Activated CD8-positive, alpha-beta memory T cell treated with anti-CD3 and anti-CD28 coated beads, Interleukin-2, amount 50 U/mL, for 24 hours (primary cell): ENCODE data around the gene HOXB1.

Source experiments
- DNase-seq: peaks from one replicate; pipeline ENCODE4 v3.0.0-alpha.2; 2020; ENCODE audit errors: extremely low read depth

The HOXB1 gene

DNA sequence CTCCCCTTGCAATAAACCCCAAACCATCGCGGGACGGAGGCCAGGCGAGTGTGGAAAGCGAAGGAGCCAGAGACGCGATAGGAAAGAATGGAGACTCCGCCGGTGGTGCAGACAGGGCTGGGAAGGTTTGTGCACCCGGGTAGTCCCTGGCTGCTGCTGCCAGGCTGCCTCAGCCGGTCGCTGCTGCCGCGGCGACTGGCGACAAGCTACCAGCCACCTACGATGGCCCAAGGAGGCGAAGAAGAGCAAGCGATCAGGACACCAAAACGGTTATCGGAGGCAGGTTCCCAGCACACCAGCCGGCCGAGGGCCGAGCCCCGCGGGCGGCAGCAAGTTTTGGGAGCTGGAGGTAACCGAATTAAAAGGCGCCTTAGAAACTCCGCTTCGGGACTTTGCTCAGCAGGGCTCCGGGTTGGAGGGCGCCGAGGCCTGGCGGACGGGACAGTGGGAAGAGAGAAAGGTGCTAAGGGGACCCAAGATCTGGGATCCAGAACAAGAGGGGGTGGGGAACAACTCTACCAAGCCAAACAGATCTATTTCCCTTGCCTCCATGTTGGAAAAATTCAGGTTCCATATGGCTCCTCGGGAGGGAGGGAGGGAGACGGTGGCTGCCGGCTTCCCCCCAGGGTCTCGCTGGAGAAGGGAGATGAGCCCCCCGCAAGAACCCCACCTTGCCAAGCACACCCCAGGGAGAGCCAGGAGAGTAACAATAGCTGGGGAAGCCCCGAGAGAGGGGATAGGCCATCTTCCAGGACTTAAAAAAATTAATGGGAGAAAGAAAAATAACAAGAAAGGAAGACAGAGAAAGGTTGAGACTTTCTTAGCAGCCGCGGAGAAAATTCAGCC is 23.8 kb upstream of the HOXB1 start:
- DNase-seq, result no peak

DNA sequence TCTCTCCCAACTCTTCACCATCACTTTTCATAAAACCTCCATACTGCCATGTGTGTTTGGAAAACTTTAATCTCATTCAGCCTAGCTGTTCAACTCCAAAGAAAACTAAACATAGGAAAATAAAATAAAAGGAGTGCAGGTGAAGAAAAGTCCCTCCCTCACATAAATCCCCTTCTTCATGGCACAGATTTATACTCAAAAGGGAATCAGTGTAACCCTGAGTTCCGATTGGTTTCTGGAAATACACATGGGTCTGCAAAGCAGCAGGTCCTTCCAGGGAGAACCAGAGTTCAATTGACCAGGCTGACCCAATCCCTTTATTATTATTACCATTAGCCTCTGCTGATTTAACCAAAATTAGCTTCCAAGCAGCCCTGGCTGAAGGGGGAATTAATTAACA is 23.0 kb upstream of the HOXB1 start:
- DNase-seq, result no peak

DNA sequence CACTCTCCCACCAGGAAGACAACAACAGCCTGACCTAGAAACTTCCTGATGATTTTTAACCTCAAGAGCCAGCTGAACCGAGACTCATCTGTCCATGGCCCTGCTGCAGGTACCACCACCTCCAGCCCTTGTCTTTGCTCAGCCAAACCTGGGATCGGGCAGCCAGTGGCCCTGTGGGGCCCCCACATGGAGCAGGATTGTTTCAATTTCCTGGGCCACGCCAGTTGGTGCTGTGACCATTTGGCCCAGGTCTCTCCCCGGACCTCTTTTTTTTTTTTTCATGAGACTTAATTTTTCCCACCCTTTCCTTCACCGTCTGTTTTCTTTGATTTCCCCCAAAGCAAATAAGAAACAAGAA is 22.4 kb upstream of the HOXB1 start:
- DNase-seq, result no peak

DNA sequence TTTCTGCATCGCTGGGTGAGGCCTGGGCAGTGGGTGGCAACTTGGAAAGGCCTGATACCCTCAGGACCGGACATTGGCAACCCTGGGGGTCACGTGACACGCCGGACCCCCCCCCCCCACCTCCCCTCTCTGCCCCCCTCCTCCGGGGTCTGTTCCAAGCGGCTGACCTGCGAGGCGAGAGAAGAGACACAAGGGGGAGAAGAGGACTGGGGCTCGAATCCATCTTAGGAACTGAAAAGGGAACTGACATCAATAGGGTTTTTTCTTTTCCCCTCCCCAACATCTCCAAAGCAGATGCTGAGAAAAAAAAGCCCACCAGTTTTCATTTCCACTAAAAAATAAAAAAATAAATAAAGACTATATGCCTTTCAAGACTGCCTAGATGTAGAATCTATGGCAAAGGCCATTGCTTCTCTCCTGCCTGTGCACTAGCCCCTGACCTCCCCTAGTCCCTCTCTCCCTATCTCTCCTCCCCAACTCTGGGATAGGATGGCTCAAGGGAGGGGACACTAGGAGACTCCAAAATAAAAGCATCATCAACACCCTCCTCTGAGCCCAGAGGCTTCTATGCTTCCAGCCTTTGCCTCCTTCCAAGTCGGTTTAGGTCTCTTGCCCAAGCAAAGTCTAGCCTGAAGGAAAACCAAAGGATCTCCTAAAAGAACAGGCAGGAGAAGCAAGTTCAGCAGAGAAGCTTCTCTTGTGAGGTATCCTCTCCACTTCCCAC is 21.8 kb upstream of the HOXB1 start:
- DNase-seq, result no peak

DNA sequence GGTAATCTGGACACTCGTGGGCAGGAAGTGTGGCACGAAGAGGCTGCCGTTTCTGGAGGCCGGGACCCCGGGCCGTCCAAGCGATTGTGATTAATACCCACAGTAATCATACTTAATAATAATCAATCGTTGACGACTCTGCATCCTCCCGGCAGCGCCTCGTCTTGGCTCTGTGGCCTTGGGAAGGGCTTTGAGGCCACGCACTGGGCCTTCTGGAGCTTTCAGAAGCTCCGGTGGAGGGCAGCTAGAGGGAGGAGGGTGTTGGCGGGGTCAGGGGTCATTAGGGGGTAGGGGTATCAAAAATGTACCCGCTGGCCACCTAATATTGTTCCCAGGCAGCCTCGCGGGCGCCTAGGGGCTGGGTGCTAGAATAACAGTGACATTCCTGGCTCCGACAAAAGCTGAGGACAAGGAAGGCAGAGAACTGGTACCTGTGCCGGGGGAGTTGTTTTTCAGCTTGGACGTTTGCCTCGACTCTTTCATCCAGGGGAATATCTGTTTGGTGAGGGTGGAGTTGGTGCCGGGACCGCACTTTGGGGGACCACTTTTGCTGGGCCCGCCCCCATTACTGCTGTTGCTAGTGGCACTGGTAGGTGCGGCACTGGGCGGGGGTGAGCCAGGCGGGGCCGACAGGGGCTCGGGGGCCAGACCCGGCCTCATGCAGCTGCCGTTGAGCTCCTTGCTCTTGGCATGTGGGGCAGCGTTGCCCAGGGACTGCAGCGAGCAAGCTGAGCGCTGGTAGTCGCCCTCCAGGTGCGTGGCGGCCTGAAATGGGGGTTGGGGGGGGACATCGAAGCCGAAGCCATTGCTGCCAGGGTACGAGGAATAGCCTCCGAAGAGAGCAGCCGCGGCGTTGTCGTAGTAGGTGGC is 21.0 kb upstream of the HOXB1 start:
- no peak for DNase-seq

DNA sequence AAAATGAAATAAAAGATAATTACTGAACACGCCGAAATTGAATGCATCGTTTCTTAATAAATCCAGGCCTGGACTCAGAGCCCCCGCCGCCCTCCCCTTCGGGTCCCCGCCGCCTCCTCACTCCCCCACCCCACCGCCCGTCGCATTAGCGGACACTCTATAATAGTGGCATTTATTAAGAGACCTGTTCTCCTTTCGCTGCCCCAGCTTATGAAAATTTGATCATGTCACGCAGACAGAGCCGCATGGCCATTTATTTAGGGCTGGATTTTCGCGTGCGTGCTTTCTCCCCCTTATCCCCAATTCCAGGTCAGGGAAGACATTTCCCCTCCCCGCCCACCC is 20.4 kb upstream of the HOXB1 start:
- DNase-seq, result no peak

DNA sequence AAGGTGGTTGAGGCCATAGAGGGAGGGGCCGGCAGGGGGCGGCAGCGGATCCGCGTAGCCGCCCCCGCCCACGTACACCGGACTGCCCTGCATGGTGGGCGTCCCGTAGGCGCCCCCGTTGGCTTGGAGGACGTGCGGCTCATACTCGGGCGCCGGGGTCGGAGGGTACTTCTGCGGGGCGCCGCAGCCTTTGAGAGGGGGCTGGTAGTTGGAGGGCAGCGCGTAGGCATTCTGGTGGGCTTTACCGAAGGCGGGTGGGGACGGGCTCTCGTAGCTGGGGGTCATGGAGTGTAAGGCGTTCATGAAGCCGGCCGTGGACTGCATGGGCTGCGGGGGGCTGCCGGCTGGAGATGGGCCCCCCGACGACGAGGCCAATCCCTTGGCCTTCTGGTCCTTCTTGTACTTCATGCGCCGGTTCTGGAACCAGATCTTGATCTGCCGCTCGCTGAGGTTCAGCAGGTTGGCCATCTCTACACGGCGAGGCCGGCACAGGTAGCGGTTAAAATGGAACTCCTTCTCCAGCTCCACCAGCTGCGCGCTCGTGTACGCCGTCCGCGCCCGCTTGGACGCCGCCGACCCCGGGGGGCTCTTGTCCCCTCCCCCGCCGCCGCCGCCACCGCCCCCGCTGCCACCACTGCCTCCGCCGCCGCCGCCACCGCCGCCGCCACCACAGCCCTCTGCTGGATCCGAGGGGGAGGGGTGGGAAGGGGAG is 19.8 kb upstream of the HOXB1 start:
- DNase-seq, result no peak

DNA sequence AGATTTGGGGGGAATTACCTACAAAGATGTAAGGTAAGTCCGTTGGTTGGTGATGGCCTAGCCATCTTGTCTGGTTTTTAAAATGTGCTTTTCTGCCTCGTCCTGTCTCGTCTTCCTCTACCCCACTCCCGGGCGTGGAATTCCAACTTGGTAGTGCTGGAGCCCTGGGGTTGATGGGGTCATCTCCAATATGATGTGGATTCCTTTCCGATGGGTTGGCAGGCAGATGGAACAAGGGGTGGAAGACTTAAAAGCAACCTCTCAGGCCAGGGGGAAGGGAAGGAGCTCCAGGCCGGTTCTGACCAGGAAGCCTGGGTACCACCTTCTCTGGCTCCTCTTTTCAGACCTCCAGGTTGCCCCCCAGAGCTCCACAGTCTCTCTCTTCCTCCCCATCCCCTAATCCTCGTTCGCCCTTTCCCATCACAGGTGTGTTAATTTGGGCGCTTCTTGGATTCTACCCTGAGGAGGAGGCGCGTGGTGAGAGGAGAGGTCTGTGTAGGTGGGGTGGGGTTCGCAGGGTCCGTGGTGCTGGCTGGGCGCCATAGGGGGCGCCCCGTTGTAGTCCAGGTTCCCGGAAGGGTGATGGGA is 19.2 kb upstream of the HOXB1 start:
- DNase-seq, result no peak

DNA sequence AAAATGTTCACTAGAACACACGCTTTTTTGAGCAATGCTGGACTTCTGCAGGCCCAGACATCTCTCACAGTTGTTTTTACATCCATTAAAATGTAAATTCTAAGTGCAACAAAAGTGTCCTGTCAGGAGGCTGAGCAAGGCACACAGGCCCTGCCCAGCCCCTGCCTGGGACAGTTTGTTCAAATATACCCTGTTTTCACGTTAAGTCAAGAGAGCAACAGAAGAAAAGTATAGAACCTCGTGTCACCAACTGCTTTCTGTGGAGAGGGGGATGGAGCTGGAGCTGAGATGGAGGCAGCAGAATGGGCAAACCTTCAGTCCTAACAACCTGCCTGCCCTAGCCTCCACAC is 18.4 kb upstream of the HOXB1 start:
- DNase-seq, result no peak

DNA sequence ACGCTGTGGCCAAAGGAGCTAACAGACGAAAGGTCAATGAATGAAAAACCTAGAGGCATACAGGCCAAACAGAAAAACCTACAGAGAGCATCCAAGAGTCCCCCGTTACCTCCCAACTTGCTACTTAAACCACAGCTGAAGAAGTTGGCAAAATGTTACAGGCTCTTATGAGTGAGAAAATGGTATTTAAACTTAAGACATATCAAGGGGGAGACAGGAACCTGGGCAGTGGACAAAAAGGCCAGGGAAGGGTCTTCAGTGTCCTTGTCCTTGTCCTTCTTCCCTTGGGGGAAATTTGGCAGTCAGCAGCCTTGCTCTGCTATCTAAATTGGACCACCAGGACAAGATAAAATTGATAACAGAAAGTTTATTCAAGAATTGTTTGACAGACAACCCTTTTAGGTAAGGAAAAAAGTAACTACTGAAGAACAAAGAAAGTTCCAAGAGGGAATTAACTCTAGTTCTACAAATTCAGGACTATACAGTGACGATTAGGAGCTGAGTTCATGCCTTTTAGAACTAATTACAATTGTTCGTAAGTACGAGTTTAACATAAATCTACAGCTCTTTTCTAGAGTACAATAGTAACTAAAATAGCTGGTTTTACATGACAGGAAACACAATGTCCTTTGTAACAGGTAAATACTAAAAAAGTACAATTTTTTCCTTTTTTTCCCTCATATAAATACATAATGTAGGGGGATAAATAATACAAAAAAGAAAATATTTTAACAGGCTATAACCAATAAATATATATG is 17.9 kb upstream of the HOXB1 start:
- no peak for DNase-seq

DNA sequence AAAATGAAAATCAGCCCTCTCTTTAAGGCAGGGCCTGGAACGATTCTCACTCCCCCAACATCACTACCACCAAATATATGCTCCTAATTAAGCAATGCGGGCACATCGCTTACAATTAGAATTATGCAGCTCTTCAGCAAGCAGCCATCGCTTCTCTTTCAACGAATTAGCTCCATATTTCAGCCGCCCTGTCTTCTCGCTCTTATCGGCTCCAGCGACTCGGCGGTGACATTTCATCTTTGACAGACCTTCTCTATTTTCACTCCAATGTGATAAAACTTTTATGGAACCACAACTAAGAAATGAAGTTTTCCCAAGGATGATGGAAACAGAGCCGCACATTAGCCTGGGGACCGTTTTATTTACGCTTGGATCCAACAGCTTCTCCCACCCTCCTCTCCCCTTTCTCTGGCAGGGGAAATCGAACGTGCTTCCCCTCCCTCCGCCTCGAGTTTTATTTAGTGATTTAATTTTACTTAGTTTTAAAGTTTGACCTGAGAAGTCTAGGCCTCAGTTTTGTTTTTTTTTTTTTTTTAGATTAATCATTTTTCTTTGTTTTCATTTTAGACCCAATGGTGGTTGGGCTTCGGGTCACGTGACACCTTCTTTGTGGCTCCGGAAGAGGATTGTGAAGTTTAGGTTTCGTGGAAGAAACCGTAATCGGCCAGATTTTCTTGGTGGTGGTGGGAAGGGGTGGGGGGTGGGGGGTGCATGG is 17.2 kb upstream of the HOXB1 start:
- DNase-seq, result no peak

DNA sequence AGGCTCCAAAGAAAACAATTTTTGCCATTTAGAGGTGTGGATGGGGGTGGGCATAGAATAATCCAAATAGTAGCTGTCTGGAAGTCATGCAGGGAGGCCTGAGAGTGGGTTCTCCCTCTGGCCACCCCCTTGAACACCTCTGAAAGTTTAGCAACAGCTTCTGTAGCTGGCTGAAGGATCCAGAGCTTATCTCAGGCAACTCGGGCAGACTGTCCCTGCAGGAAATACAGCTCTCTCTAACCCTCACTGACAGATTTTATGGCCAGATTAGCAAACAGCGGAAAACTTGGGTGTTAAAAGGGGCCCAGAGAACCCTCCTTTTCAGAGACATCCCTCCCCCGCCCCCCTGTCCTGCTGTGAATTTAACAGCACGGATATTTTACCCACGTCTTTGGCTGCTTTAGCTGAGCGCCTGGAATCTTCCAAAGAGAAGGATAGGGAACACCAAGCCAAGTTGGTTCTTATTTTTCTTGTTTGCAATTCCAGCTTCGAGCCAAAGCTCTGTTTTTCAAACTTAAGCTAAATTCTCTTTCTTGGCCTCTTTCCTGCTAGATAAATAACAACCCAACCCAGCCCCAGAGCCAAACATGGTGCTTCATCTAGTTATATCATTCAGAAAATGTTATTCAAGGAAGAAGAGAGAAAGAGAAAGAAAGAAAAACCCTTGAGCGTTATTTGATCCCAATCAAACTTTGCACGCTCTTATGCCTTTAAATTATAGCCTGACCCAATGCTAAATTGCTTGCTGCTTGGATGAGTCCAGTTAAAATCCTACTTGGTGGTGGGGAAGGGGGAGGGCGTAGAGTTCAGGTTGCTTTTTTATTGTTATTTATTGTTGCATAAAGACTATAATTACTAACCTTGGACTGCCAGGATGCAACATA is 16.4 kb upstream of the HOXB1 start:
- no peak for DNase-seq

DNA sequence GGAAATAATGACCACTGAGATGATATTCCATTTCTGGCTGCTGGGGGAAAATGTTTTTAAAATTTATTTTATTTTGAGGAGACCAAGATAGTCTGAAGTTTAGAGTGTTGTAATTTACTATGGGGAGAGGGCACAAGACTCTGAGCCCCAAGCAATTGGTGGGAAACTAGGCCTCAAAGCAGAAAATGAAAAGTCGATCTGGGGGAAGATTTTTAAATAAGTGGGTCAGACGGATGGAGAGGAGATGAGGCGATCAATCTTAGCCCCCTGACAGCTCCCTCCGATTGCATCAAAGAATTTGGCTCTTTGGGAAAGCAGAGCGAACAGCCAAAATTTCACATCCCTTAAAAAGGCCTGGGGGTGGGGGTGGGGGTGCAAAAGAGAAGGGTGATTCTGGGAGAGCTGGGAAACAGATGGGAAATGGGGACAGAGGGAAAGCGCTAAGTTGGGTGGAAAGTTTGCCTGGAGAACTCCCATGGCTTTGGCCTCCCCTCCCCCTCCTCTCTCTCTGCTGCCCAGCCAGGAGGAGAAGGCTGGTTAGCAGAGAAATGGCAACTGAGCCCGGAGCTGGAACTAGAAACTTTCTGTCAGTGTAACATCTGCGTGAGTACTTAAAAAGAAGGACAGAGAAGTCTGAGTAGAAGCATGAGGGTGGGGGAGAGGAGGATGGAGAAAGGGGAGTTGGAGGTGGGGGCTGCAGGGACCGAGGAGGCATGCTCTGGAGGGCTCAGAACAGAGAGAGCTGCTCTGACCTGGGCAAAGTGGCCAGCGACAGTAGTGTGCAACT is 15.5 kb upstream of the HOXB1 start:
- no peak for DNase-seq

DNA sequence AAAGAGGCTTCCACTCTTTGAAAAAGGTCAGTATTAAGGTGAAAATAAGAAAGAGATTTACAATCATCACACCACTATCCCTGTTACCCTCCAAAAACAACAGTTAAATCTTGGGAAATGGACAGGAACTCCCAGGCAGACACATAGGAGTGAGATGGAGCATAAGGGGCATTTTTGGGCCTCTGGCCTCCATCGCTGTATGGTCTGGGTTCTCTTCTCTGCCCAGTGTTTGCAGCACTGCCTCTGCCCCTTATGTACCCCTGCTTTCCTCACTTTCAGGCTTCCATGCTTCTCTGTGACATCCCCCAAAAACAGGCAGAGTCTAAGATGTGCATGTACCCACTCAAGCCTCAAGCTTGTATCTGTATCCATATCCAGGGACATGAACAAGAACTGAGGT is 14.7 kb upstream of the HOXB1 start:
- DNase-seq, result no peak

DNA sequence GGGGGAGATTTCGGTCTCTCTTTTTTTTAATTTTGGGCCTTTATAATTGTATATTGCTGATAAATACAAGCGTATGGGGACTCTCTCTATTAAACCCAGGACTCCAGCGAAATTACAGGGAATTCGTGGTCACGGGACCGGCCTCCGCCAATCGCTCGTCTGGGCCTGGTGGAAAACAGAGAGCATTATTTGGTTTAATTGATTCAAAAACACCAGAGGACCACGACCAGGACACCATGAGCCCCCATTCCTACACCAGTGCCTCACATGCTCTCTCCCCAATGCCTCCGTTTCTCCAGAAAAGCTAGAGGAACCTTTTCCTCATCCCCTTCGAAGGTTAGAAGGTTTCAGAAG is 14.2 kb upstream of the HOXB1 start, which contains the start of gene HOXB2:
Gene HOXB2, minus strand, starts transcription at position 88 of the 354 bp plus-strand sequence. CDS start 198 bp downstream, outside the sequence.
- DNase-seq, result no peak

DNA sequence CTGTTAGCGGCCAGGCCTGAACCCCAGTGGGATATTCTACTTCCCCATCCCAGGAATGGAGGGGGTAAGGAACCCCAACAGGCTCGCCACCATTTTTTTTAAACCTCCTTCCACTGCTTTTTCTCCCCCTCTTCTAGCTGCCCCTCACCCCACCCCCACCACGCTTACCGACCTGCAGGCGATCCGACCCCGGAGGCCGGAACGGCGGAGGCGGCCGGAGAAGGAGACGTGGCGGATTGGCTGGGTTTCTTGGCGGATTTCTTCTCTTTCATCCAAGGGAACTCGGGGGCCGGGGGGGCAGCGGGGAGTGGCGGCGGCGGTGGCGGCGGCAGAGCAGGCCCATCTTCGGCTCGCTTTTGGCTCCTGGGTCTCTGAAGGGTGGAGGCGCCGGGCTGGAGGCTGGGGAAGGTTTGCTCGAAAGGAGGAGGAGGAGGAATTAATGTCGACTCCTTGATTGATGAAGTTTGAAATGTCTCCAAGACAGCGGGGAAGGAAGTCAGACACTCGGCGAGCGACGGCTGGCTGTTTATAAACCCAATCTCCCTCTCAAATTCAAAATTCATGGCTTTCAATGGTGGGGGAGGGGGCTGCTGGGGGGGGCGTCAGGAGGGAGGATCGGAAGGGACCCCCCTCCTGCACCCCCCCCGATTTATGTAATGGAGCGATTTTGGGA is 13.7 kb upstream of the HOXB1 start:
- DNase-seq, result no peak

DNA sequence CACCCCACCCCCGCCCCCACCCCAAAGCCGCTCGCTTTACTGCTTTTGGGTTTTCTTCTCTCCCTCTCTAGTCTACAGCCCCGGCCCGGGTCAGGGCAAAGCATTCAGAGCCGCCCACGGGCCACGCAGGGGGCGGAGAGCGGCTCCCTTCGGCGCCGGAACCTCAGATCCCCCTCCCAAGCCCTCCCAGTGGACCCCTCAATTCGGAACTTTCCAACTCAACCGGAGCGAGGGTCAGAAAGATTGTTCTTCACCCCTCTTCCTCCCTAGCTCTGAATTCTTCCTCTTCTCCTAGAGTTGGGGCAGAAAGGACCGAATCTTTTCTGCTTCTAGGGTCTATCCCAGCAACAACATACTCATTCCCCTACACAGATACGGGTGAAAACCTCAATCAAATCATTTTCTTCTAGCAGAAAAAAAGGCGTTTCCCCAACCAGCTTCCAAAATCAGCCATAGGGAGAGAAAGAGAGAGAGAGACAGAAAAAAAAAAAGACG is 13.1 kb upstream of the HOXB1 start:
- no peak for DNase-seq
